ENCODE measurements around the gene POLE3.
"Not testable (repeated sequence)": the region's sequence is repeated elsewhere in the genome, so short reads cannot be mapped to it uniquely, and the experiment has no call there.

The POLE3 gene

GRCh38 chr9:113410207-113410864 lies at the start of gene POLE3, which contains the start of gene C9orf43:
Gene POLE3 (minus strand): TSS chr9:113410675. CDS start chr9:113410293, 382 bp downstream.
Gene C9orf43 (plus strand): TSS chr9:113410747. CDS start chr9:113413494, 2,747 bp downstream.
- DNase-seq, result peak; percentile 98

- no peak for DNase-seq
These were observed 45.8 kb upstream of the POLE3 start for GRCh38 chr9:113456235-113456634.

- DNase-seq, result peak; percentile 23
These were observed 44.7 kb upstream of the POLE3 start for GRCh38 chr9:113454914-113455761.

GRCh38 chr9:113452113-113452605 lies 41.7 kb upstream of the POLE3 start:
- no peak for DNase-seq

- no peak for DNase-seq
These were observed 38.9 kb upstream of the POLE3 start for GRCh38 chr9:113449376-113449775.

GRCh38 chr9:113446323-113446740 lies 35.9 kb upstream of the POLE3 start:
- peak; percentile 63 for DNase-seq

- DNase-seq, result no peak
These were observed 34.3 kb upstream of the POLE3 start for GRCh38 chr9:113444736-113445135.

- DNase-seq, result not testable (repeated sequence)
These were observed 27.2 kb upstream of the POLE3 start for GRCh38 chr9:113437716-113438115.

- DNase-seq, result no peak
These were observed 26.4 kb upstream of the POLE3 start for GRCh38 chr9:113436728-113437515.

GRCh38 chr9:113431191-113431590 lies 20.7 kb upstream of the POLE3 start:
- no peak for DNase-seq

GRCh38 chr9:113428062-113428615 lies 17.7 kb upstream of the POLE3 start:
- no peak for DNase-seq

- DNase-seq, result no peak
These were observed 17.2 kb upstream of the POLE3 start for GRCh38 chr9:113427629-113428028.

- DNase-seq, result no peak
These were observed 16.2 kb upstream of the POLE3 start for GRCh38 chr9:113426701-113427100.

- no peak for DNase-seq
These were observed 14.6 kb upstream of the POLE3 start for GRCh38 chr9:113425072-113425471.

GRCh38 chr9:113421726-113422125 lies 11.3 kb upstream of the POLE3 start:
- no peak for DNase-seq

- DNase-seq, result no peak
These were observed 6.9 kb upstream of the POLE3 start for GRCh38 chr9:113417370-113417769.

GRCh38 chr9:113416149-113416721 lies 5.8 kb upstream of the POLE3 start:
- DNase-seq, result no peak

- no peak for DNase-seq
These were observed 630 bp downstream of the POLE3 start for GRCh38 chr9:113409883-113410206.

- DNase-seq, result peak; percentile 3
These were observed 994 bp downstream of the POLE3 start for GRCh38 chr9:113409481-113409880.

GRCh38 chr9:113406873-113407511 lies 3.5 kb downstream of the POLE3 start:
- peak; percentile 56 for DNase-seq

- DNase-seq, result not testable (repeated sequence)
These were observed 4.1 kb downstream of the POLE3 start for GRCh38 chr9:113406353-113406752.

- no peak for DNase-seq
These were observed 6.8 kb downstream of the POLE3 start for GRCh38 chr9:113403646-113404045.

Measured in retina (tissue), 1 donor.